Measurements from ENCODE around the gene LCN9. TPM values are rescaled to one million over a fixed set of nuclear protein-coding genes. Genes with fewer than 3 reads are reported as not detected.
"Not testable (repeated sequence)": the region's sequence is repeated elsewhere in the genome, so short reads cannot be mapped to it uniquely, and the experiment has no call there.

The LCN9 gene
- polyA plus RNA-seq, 2 donors = not detected

GRCh38 chr9:135661816-135662560 lies 1.1 kb upstream of the LCN9 start:
- Histone ChIP-seq H3K27me3 (ENCODE audit: control insufficient read depth in 1 of 2, insufficient read depth in 2 of 2, low read length in 2 of 2) (no peaks in the 10 kb centered on the region), H3K4me1 (ENCODE audit: control insufficient read depth in 2 of 2, insufficient read depth in 2 of 2, low read length in 1 of 2) (no peaks in the 10 kb centered on the region), H3K36me3 (ENCODE audit: control insufficient read depth in 2 of 2, insufficient read depth in 2 of 2, low read length in 1 of 2) (no peaks in the 10 kb centered on the region), H3K9me3 (ENCODE audit: control insufficient read depth in 2 of 2, insufficient read depth in 1 of 2, low read depth in 1 of 2, low read length in 1 of 2) (no peaks in the 10 kb centered on the region), H3K27ac (ENCODE audit: low read depth in 2 of 2, low read length in 1 of 2) (no peak overlapping the region), H3K4me3 (ENCODE audit: low read depth in 1 of 2, low read length in 2 of 2) (no peak overlapping the region)
- 54 to 60% methylated on average over 18 to 19 of the region's 19 CpGs for WGBS, 2 donors

- H3K4me3 ChIP-seq (ENCODE audit: low read depth in 1 of 2, low read length in 2 of 2) = no peak overlapping the region
- H3K27ac ChIP-seq (ENCODE audit: low read depth in 2 of 2, low read length in 1 of 2) = no peak overlapping the region
- no peaks in the 10 kb centered on the region for H3K27me3 ChIP-seq (ENCODE audit: control insufficient read depth in 1 of 2, insufficient read depth in 2 of 2, low read length in 2 of 2)
- H3K4me1 ChIP-seq (ENCODE audit: control insufficient read depth in 2 of 2, insufficient read depth in 2 of 2, low read length in 1 of 2) = no peaks in the 10 kb centered on the region
- WGBS, 2 donors = 55 to 62% methylated on average over 2 to 3 of the region's 3 CpGs
- no peaks in the 10 kb centered on the region for H3K9me3 ChIP-seq (ENCODE audit: control insufficient read depth in 2 of 2, insufficient read depth in 1 of 2, low read depth in 1 of 2, low read length in 1 of 2)
- H3K36me3 ChIP-seq (ENCODE audit: control insufficient read depth in 2 of 2, insufficient read depth in 2 of 2, low read length in 1 of 2) = no peaks in the 10 kb centered on the region
These were observed 302 bp downstream of the LCN9 start for GRCh38 chr9:135663451-135663770.

- Histone ChIP-seq H3K36me3 (ENCODE audit: control insufficient read depth in 2 of 2, insufficient read depth in 2 of 2, low read length in 1 of 2) (no peaks in the 10 kb centered on the region), H3K27ac (ENCODE audit: low read depth in 2 of 2, low read length in 1 of 2) (no peak overlapping the region), H3K27me3 (ENCODE audit: control insufficient read depth in 1 of 2, insufficient read depth in 2 of 2, low read length in 2 of 2) (no peaks in the 10 kb centered on the region), H3K9me3 (ENCODE audit: control insufficient read depth in 2 of 2, insufficient read depth in 1 of 2, low read depth in 1 of 2, low read length in 1 of 2) (no peaks in the 10 kb centered on the region), H3K4me3 (ENCODE audit: low read depth in 1 of 2, low read length in 2 of 2) (no peak overlapping the region), H3K4me1 (ENCODE audit: control insufficient read depth in 2 of 2, insufficient read depth in 2 of 2, low read length in 1 of 2) (no peaks in the 10 kb centered on the region)
- 82 to 84% methylated on average over 11 to 12 of the region's 12 CpGs for WGBS, 2 donors
These were observed 748 bp downstream of the LCN9 start for GRCh38 chr9:135663857-135664256.

- no peaks in the 10 kb centered on the region for H3K27me3 ChIP-seq (ENCODE audit: control insufficient read depth in 1 of 2, insufficient read depth in 2 of 2, low read length in 2 of 2)
- WGBS, 2 donors = 83 to 84% methylated on average over 10 of the region's 10 CpGs
- no peaks in the 10 kb centered on the region for H3K9me3 ChIP-seq (ENCODE audit: control insufficient read depth in 2 of 2, insufficient read depth in 1 of 2, low read depth in 1 of 2, low read length in 1 of 2)
- no peak overlapping the region for H3K4me3 ChIP-seq (ENCODE audit: low read depth in 1 of 2, low read length in 2 of 2)
- no peaks in the 10 kb centered on the region for H3K36me3 ChIP-seq (ENCODE audit: control insufficient read depth in 2 of 2, insufficient read depth in 2 of 2, low read length in 1 of 2)
- no peaks in the 10 kb centered on the region for H3K4me1 ChIP-seq (ENCODE audit: control insufficient read depth in 2 of 2, insufficient read depth in 2 of 2, low read length in 1 of 2)
- no peak overlapping the region for H3K27ac ChIP-seq (ENCODE audit: low read depth in 2 of 2, low read length in 1 of 2)
These were observed 1.2 kb downstream of the LCN9 start for GRCh38 chr9:135664266-135664665.

GRCh38 chr9:135664801-135665794 lies 2.0 kb downstream of the LCN9 start:
- peaks cover 0 to 2% of the 10 kb centered on the region in 2 donors for H3K9me3 ChIP-seq (ENCODE audit: control insufficient read depth in 2 of 2, insufficient read depth in 1 of 2, low read depth in 1 of 2, low read length in 1 of 2)
- H3K4me3 ChIP-seq (ENCODE audit: low read depth in 1 of 2, low read length in 2 of 2) = no peak overlapping the region
- no peaks in the 10 kb centered on the region for H3K27me3 ChIP-seq (ENCODE audit: control insufficient read depth in 1 of 2, insufficient read depth in 2 of 2, low read length in 2 of 2)
- no peak overlapping the region for H3K27ac ChIP-seq (ENCODE audit: low read depth in 2 of 2, low read length in 1 of 2)
- no peaks in the 10 kb centered on the region for H3K4me1 ChIP-seq (ENCODE audit: control insufficient read depth in 2 of 2, insufficient read depth in 2 of 2, low read length in 1 of 2)
- 73 to 76% methylated on average over 32 of the region's 32 CpGs for WGBS, 2 donors
- H3K36me3 ChIP-seq (ENCODE audit: control insufficient read depth in 2 of 2, insufficient read depth in 2 of 2, low read length in 1 of 2) = no peaks in the 10 kb centered on the region

- Histone ChIP-seq H3K4me3 (ENCODE audit: low read depth in 1 of 2, low read length in 2 of 2) (no peak overlapping the region), H3K27ac (ENCODE audit: low read depth in 2 of 2, low read length in 1 of 2) (no peak overlapping the region), H3K36me3 (ENCODE audit: control insufficient read depth in 2 of 2, insufficient read depth in 2 of 2, low read length in 1 of 2) (no peaks in the 10 kb centered on the region), H3K4me1 (ENCODE audit: control insufficient read depth in 2 of 2, insufficient read depth in 2 of 2, low read length in 1 of 2) (no peaks in the 10 kb centered on the region), H3K27me3 (ENCODE audit: control insufficient read depth in 1 of 2, insufficient read depth in 2 of 2, low read length in 2 of 2) (no peaks in the 10 kb centered on the region), H3K9me3 (ENCODE audit: control insufficient read depth in 2 of 2, insufficient read depth in 1 of 2, low read depth in 1 of 2, low read length in 1 of 2) (peaks cover 0 to 2% of the 10 kb centered on the region in 2 donors)
- WGBS, 2 donors = 71 to 75% methylated on average over 12 of the region's 12 CpGs
These were observed 2.7 kb downstream of the LCN9 start for GRCh38 chr9:135665795-135666189.

GRCh38 chr9:135666534-135667462 lies 3.7 kb downstream of the LCN9 start:
- peaks cover 0 to 2% of the 10 kb centered on the region in 2 donors for H3K9me3 ChIP-seq (ENCODE audit: control insufficient read depth in 2 of 2, insufficient read depth in 1 of 2, low read depth in 1 of 2, low read length in 1 of 2)
- no peak overlapping the region for H3K27ac ChIP-seq (ENCODE audit: low read depth in 2 of 2, low read length in 1 of 2)
- H3K36me3 ChIP-seq (ENCODE audit: control insufficient read depth in 2 of 2, insufficient read depth in 2 of 2, low read length in 1 of 2) = no peaks in the 10 kb centered on the region
- H3K27me3 ChIP-seq (ENCODE audit: control insufficient read depth in 1 of 2, insufficient read depth in 2 of 2, low read length in 2 of 2) = no peaks in the 10 kb centered on the region
- 59 to 63% methylated on average over 29 of the region's 29 CpGs for WGBS, 2 donors
- no peaks in the 10 kb centered on the region for H3K4me1 ChIP-seq (ENCODE audit: control insufficient read depth in 2 of 2, insufficient read depth in 2 of 2, low read length in 1 of 2)
- no peak overlapping the region for H3K4me3 ChIP-seq (ENCODE audit: low read depth in 1 of 2, low read length in 2 of 2)

- 70 to 71% methylated on average over 9 of the region's 9 CpGs for WGBS, 2 donors
- no peaks in the 10 kb centered on the region for H3K27me3 ChIP-seq (ENCODE audit: control insufficient read depth in 1 of 2, insufficient read depth in 2 of 2, low read length in 2 of 2)
These were observed 4.4 kb downstream of the LCN9 start for GRCh38 chr9:135667463-135668001.

GRCh38 chr9:135669018-135669417 lies 5.9 kb downstream of the LCN9 start:
- H3K4me1 ChIP-seq (ENCODE audit: control insufficient read depth in 2 of 2, insufficient read depth in 2 of 2, low read length in 1 of 2); H3K9me3 ChIP-seq (ENCODE audit: control insufficient read depth in 2 of 2, insufficient read depth in 1 of 2, low read depth in 1 of 2, low read length in 1 of 2); H3K4me3 ChIP-seq (ENCODE audit: low read depth in 1 of 2, low read length in 2 of 2); H3K27ac ChIP-seq (ENCODE audit: low read depth in 2 of 2, low read length in 1 of 2); H3K27me3 ChIP-seq (ENCODE audit: control insufficient read depth in 1 of 2, insufficient read depth in 2 of 2, low read length in 2 of 2); H3K36me3 ChIP-seq (ENCODE audit: control insufficient read depth in 2 of 2, insufficient read depth in 2 of 2, low read length in 1 of 2): not testable (repeated sequence)
- WGBS, 2 donors = 87 to 91% methylated on average over 5 of the region's 5 CpGs

More at GRCh38 chr9:135667463-135668001, 4.4 kb downstream of the LCN9 start:
- H3K36me3 ChIP-seq (ENCODE audit: control insufficient read depth in 2 of 2, insufficient read depth in 2 of 2, low read length in 1 of 2) = no peaks in the 10 kb centered on the region
- no peak overlapping the region for H3K4me3 ChIP-seq (ENCODE audit: low read depth in 1 of 2, low read length in 2 of 2)
- H3K27ac ChIP-seq (ENCODE audit: low read depth in 2 of 2, low read length in 1 of 2) = no peak overlapping the region
- peaks cover 0 to 2% of the 10 kb centered on the region in 2 donors for H3K9me3 ChIP-seq (ENCODE audit: control insufficient read depth in 2 of 2, insufficient read depth in 1 of 2, low read depth in 1 of 2, low read length in 1 of 2)
- H3K4me1 ChIP-seq (ENCODE audit: control insufficient read depth in 2 of 2, insufficient read depth in 2 of 2, low read length in 1 of 2) = no peaks in the 10 kb centered on the region

Data from esophagus (tissue), 2 donors.